HEK293 (cell line): ENCODE measurements around the gene KRTAP5-4.
"Not testable (repeated sequence)": the region's sequence is repeated elsewhere in the genome, so short reads cannot be mapped to it uniquely, and the experiment has no call there.

Source experiments
- CTCF ChIA-PET: fragments of 350-600 bp; formaldehyde crosslinking; extraction: SDS; loops from one replicate; lab custom pipeline; 2021; ENCODE audit warnings: antibody characterized with exemption; lab: Yijun Ruan, JAX
- POLR2A ChIA-PET: fragments of 300-600 bp; formaldehyde crosslinking; extraction: SDS; loops from one replicate; lab custom pipeline; 2020; ENCODE audit warnings: antibody characterized with exemption, inconsistent platforms; lab: Yijun Ruan, JAX
- H3K27ac ChIP-seq: fragments of 200-500 bp; sonication (Bioruptor generic); 2 replicates; pipeline ENCODE4 v1.5.1; 2014; ENCODE audit warnings: low read depth, low read length, control low read depth, inconsistent platforms; ENCODE audit errors: extremely low read depth
- H3K36me3 ChIP-seq, 2 experiments: fragments of 200-500 bp in 1 of 2; sonication (Bioruptor generic) in 1 of 2; 1 replicate in 1 of 2; 2 replicates in 1 of 2; pipeline ENCODE4 v1.5.1; 2014 to 2017; ENCODE audit warnings: inconsistent platforms in 2 of 2, low read length in 2 of 2; ENCODE audit not compliant: control insufficient read depth in 2 of 2, insufficient read depth in 1 of 2
- H3K4me1 ChIP-seq: fragments of 200-500 bp; sonication (Bioruptor generic); 2 replicates; pipeline ENCODE4 v1.5.1; 2014; ENCODE audit warnings: mild to moderate bottlenecking, low read length, inconsistent platforms; ENCODE audit not compliant: control insufficient read depth, insufficient read depth
- H3K4me3 ChIP-seq: 2 replicates; pipeline ENCODE4 v1.5.1; 2011; ENCODE audit warnings: low read depth, mild to moderate bottlenecking, control low read depth, low read length, moderate library complexity
- H3K9me3 ChIP-seq: fragments of 200-500 bp; sonication (Bioruptor generic); 2 replicates; pipeline ENCODE4 v1.5.1; 2014; ENCODE audit warnings: low read depth, low read length, inconsistent platforms; ENCODE audit not compliant: control insufficient read depth, insufficient read depth
- KLF9 ChIP-seq: fragments of 450-650 bp; formaldehyde crosslinking; IDR thresholded peaks from 2 replicates; pipeline ENCODE4 v1.5.1; 2016; ENCODE audit warnings: missing biosample characterization, missing genetic modification characterization, low read depth
- SETDB1 ChIP-seq: IDR thresholded peaks from one replicate; pipeline ENCODE4 v1.6.1; 2017; ENCODE audit warnings: mild to moderate bottlenecking, low read length, moderate library complexity, mixed read lengths; ENCODE audit not compliant: insufficient read length
- ZBTB1 ChIP-seq: fragments of 450-650 bp; formaldehyde crosslinking; IDR thresholded peaks from 2 replicates; pipeline ENCODE4 v1.5.1; 2016; ENCODE audit warnings: missing biosample characterization, missing genetic modification characterization
- ZBTB20 ChIP-seq: fragments of 450-650 bp; formaldehyde crosslinking; IDR thresholded peaks from 2 replicates; pipeline ENCODE4 v1.5.1; 2016; ENCODE audit warnings: missing biosample characterization, missing genetic modification characterization
- ZBTB48 ChIP-seq: fragments of 450-650 bp; formaldehyde crosslinking; IDR thresholded peaks from 2 replicates; pipeline ENCODE4 v1.5.1; 2016; ENCODE audit warnings: missing biosample characterization, missing genetic modification characterization
- ZFHX2 ChIP-seq: fragments of 450-650 bp; formaldehyde crosslinking; conservative IDR thresholded peaks from 2 replicates; pipeline ENCODE4 v1.5.1; 2016; ENCODE audit warnings: missing biosample characterization, missing genetic modification characterization
- ZFP41 ChIP-seq: fragments of 450-650 bp; formaldehyde crosslinking; IDR thresholded peaks from 2 replicates; pipeline ENCODE4 v1.5.1; 2016; ENCODE audit warnings: missing biosample characterization, missing genetic modification characterization, borderline replicate concordance
- ZNF10 ChIP-seq: fragments of 450-650 bp; formaldehyde crosslinking; IDR thresholded peaks from 2 replicates; pipeline ENCODE4 v1.5.1; 2017; ENCODE audit warnings: missing biosample characterization, missing genetic modification characterization
- ZNF112 ChIP-seq: fragments of 450-650 bp; formaldehyde crosslinking; IDR thresholded peaks from 2 replicates; pipeline ENCODE4 v1.5.0; 2017; ENCODE audit warnings: missing biosample characterization, missing genetic modification characterization
- ZNF146 ChIP-seq: fragments of 450-650 bp; formaldehyde crosslinking; IDR thresholded peaks from 2 replicates; pipeline ENCODE4 v1.5.1; 2016; ENCODE audit warnings: missing biosample characterization, missing genetic modification characterization
- ZNF23 ChIP-seq: fragments of 450-650 bp; formaldehyde crosslinking; IDR thresholded peaks from 2 replicates; pipeline ENCODE4 v1.5.1; 2016; ENCODE audit warnings: missing biosample characterization, missing genetic modification characterization, borderline replicate concordance
- ZNF266 ChIP-seq: fragments of 450-650 bp; formaldehyde crosslinking; IDR thresholded peaks from 2 replicates; pipeline ENCODE4 v1.5.1; 2016; ENCODE audit warnings: missing biosample characterization, missing genetic modification characterization, low read depth
- ZNF280D ChIP-seq: fragments of 450-650 bp; formaldehyde crosslinking; IDR thresholded peaks from 2 replicates; pipeline ENCODE4 v1.5.1; 2016; ENCODE audit warnings: missing biosample characterization, missing genetic modification characterization
- ZNF341 ChIP-seq: fragments of 450-650 bp; formaldehyde crosslinking; IDR thresholded peaks from 2 replicates; pipeline ENCODE4; 2016; ENCODE audit warnings: low read depth, missing biosample characterization, missing genetic modification characterization
- ZNF391 ChIP-seq: fragments of 450-650 bp; formaldehyde crosslinking; IDR thresholded peaks from 2 replicates; pipeline ENCODE4 v1.5.1; 2016; ENCODE audit warnings: low read depth, missing biosample characterization, missing genetic modification characterization, borderline replicate concordance
- ZNF48 ChIP-seq: fragments of 450-650 bp; formaldehyde crosslinking; IDR thresholded peaks from 2 replicates; pipeline ENCODE4 v1.5.1; 2016; ENCODE audit warnings: missing biosample characterization, missing genetic modification characterization
- ZNF560 ChIP-seq: fragments of 450-650 bp; formaldehyde crosslinking; IDR thresholded peaks from 2 replicates; pipeline ENCODE4 v1.5.1; 2017; ENCODE audit warnings: missing biosample characterization, missing genetic modification characterization, borderline replicate concordance
- ZNF658 ChIP-seq: fragments of 450-650 bp; formaldehyde crosslinking; IDR thresholded peaks from 2 replicates; pipeline ENCODE4; 2016; ENCODE audit warnings: missing biosample characterization, missing genetic modification characterization
- ZNF837 ChIP-seq: fragments of 450-650 bp; formaldehyde crosslinking; IDR thresholded peaks from 2 replicates; pipeline ENCODE4 v1.5.1; 2016; ENCODE audit warnings: missing biosample characterization, missing genetic modification characterization
- ZNF843 ChIP-seq: fragments of 450-650 bp; formaldehyde crosslinking; IDR thresholded peaks from 2 replicates; pipeline ENCODE4 v1.5.1; 2016; ENCODE audit warnings: missing biosample characterization, missing genetic modification characterization
- ZSCAN30 ChIP-seq: fragments of 450-650 bp; IDR thresholded peaks from 2 replicates; pipeline ENCODE4 v1.5.1; 2018; ENCODE audit warnings: missing biosample characterization, mild to moderate bottlenecking, missing genetic modification characterization, moderate library complexity
- ZSCAN5A ChIP-seq: fragments of 450-650 bp; formaldehyde crosslinking; IDR thresholded peaks from 2 replicates; pipeline ENCODE4 v1.5.1; 2016; ENCODE audit warnings: missing biosample characterization, missing genetic modification characterization

Gene KRTAP5-4

GRCh38 chr11:1601663-1602062 lies 20.3 kb downstream of the KRTAP5-4 start:
- H3K9me3 ChIP-seq, H3K27ac ChIP-seq, H3K36me3 ChIP-seq, POLR2A ChIA-PET, H3K4me1 ChIP-seq, H3K4me3 ChIP-seq: not testable (repeated sequence)
- CTCF ChIA-PET: interaction anchor here (0.6 kb wide), 1 partner anchor 25 kb away, joined by 3 read pairs; no protein-coding TSS in a partner anchor
- TF ChIP-seq SETDB1: peak; percentile 82

- ChIA-PET POLR2A (no interaction called here), CTCF (interaction anchor here (1.6 kb wide), 1 partner anchor 26 kb away, joined by 3 read pairs; no protein-coding TSS in a partner anchor)
- Histone ChIP-seq H3K27ac (no peak overlapping the region), H3K4me3 (no peak overlapping the region), H3K9me3 (no peaks in the 10 kb centered on the region), H3K4me1 (no peaks in the 10 kb centered on the region), H3K36me3 (no peaks in the 10 kb centered on the region)
- TF ChIP-seq ZBTB48 (tag by site-specific recombination) (no peak), ZNF843 (tag by site-specific recombination) (no peak), ZNF391 (no peak), ZNF23 (tag by site-specific recombination) (no peak), ZFHX2 (no peak), ZNF48 (tag by site-specific recombination) (no peak), KLF9 (no peak)
These were observed 21.3 kb downstream of the KRTAP5-4 start for GRCh38 chr11:1600626-1601025.

GRCh38 chr11:1598816-1599215 lies 23.1 kb downstream of the KRTAP5-4 start:
- no peaks in the 10 kb centered on the region for H3K4me1 ChIP-seq
- no peaks in the 10 kb centered on the region for H3K9me3 ChIP-seq
- ChIA-PET CTCF (interaction anchor here (0.7 to 1.7 kb wide), 4 partner anchors 10 to 52 kb away, joined by 3 to 12 read pairs (median 4); no protein-coding TSS in a partner anchor), POLR2A (no interaction called here)
- no peak overlapping the region for H3K4me3 ChIP-seq
- no peaks in the 10 kb centered on the region for H3K36me3 ChIP-seq
- TF ChIP-seq ZNF266 (no peak), ZSCAN5A (tag by site-specific recombination) (no peak), ZNF837 (no peak), ZFP41 (no peak), ZNF280D (tag by site-specific recombination) (no peak), ZNF146 (tag by site-specific recombination) (no peak), ZNF658 (tag by site-specific recombination) (no peak), ZBTB1 (tag by site-specific recombination) (no peak), ZNF341 (no peak), ZNF112 (tag by site-specific recombination) (no peak), ZBTB20 (tag by site-specific recombination) (no peak), ZNF560 (no peak), ZNF10 (no peak), ZSCAN30 (no peak)
- H3K27ac ChIP-seq: no peak overlapping the region

GRCh38 chr11:1598406-1598805 lies 23.5 kb downstream of the KRTAP5-4 start:
- H3K4me1 ChIP-seq, H3K4me3 ChIP-seq, H3K27ac ChIP-seq, H3K36me3 ChIP-seq, H3K9me3 ChIP-seq, POLR2A ChIA-PET: not testable (repeated sequence)
- CTCF ChIA-PET: interaction anchor here (0.6 to 1.7 kb wide), 6 partner anchors 9 to 112 kb away, joined by 3 to 12 read pairs (median 6); no protein-coding TSS in a partner anchor
